ENCODE data around the gene CIAO2B. TPM values are rescaled to one million over a fixed set of nuclear protein-coding genes. Genes with fewer than 3 reads are reported as not detected.

CIAO2B gene
- total RNA-seq, 1 donor from 2014 or later, result 61.3 TPM

DNA sequence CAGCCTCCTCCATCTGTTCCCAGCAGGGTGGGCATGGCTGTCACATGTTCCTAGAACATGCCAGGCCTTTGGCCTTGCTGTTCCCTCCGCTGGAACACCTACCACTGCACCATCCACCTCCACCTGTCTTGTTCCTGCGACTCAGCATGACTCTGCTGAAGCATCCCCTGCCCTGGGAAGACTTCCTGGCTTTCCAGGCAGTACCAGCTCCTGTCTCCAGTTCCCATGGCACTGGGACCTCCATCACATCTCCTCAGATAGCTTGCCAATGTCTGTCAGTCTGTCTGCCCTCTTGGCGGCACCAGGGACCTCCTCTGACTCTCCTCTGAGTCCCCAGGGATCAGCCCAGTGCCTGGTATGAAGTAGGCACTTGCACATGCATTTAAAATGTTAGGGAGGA, 38.2 kb downstream of the CIAO2B start:
- Mint-ChIP-seq H3K4me1 (ENCODE audit: low read depth) (peaks cover 33% of the 10 kb centered on the region), H3K4me3 (ENCODE audit: unreplicated experiment) (no peak overlapping the region), H3K27ac (ENCODE audit: unreplicated experiment) (no peak overlapping the region), H3K9me3 (ENCODE audit: low read depth) (no peaks in the 10 kb centered on the region), H3K36me3 (ENCODE audit: low read depth) (peaks cover 4% of the 10 kb centered on the region), H3K27me3 (ENCODE audit: low read depth) (no peaks in the 10 kb centered on the region)
- no peak for DNase-seq (ENCODE audit: low spot score)
- TF ChIP-seq, protein P1, sequence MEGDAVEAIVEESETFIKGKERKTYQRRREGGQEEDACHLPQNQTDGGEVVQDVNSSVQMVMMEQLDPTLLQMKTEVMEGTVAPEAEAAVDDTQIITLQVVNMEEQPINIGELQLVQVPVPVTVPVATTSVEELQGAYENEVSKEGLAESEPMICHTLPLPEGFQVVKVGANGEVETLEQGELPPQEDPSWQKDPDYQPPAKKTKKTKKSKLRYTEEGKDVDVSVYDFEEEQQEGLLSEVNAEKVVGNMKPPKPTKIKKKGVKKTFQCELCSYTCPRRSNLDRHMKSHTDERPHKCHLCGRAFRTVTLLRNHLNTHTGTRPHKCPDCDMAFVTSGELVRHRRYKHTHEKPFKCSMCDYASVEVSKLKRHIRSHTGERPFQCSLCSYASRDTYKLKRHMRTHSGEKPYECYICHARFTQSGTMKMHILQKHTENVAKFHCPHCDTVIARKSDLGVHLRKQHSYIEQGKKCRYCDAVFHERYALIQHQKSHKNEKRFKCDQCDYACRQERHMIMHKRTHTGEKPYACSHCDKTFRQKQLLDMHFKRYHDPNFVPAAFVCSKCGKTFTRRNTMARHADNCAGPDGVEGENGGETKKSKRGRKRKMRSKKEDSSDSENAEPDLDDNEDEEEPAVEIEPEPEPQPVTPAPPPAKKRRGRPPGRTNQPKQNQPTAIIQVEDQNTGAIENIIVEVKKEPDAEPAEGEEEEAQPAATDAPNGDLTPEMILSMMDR (IDR thresholded peaks at IDR 0.05), result no peak

DNA sequence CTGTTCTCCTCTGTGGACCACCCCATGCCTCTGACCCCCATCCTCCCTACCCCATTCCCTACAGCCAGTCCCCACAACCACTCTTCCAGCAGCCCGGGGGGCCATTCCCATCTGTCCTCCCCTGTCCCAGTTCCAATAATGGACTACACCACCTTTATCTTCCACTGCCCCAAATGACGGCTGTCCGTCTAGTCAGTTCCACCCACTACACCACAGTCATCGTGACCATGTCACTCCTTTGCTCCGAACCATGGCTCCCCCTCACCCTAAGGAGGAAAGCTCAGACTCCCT, 38.6 kb downstream of the CIAO2B start:
- peak; percentile 57 for DNase-seq (ENCODE audit: low spot score)
- no peaks in the 10 kb centered on the region for H3K9me3 Mint-ChIP-seq (ENCODE audit: low read depth)
- TF ChIP-seq, protein P1 (IDR thresholded peaks at IDR 0.05), result no peak
- H3K4me3 Mint-ChIP-seq (ENCODE audit: unreplicated experiment), result no peak overlapping the region
- H3K4me1 Mint-ChIP-seq (ENCODE audit: low read depth), result peaks cover 29% of the 10 kb centered on the region
- H3K27me3 Mint-ChIP-seq (ENCODE audit: low read depth), result no peaks in the 10 kb centered on the region
- no peak overlapping the region for H3K27ac Mint-ChIP-seq (ENCODE audit: unreplicated experiment)
- H3K36me3 Mint-ChIP-seq (ENCODE audit: low read depth), result peaks cover 4% of the 10 kb centered on the region

DNA sequence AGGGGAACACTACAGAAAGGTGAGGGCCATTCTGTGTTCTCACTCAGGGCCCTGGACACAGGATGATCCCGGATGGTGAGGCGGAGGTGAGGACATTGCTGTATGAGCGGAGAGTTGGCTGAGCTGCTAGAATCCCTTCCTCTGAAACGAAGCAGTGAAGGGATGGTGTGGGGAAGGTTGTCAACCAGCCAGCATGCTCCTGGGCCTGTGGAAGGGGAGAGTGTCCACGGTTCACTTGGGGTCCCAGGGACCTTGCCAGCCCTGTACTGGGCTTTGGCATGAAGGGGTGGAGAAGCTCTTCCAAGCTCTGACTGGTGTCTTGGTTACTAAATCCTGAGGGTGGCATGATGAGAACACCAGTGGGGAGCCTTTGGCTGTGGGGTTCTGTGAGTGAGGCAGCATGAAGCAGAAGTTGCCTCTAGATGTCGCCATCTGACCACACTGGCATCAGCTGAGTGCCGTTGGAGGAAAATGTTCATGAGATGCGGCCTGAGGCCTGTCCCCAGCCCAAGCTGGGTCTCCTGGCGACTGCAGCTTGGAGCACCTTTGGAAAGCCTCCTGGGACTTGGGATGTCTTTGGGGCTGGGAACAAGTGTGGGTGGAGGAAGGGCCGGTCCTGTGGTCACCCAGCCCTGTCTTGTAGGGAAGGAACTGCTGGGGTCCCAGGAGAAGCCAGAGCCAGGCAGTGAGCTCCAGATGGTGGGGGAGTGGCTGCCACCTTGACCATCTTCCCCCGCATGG, 39.1 kb downstream of the CIAO2B start:
- peaks cover 25% of the 10 kb centered on the region for H3K4me1 Mint-ChIP-seq (ENCODE audit: low read depth)
- H3K4me3 Mint-ChIP-seq (ENCODE audit: unreplicated experiment), result no peak overlapping the region
- H3K9me3 Mint-ChIP-seq (ENCODE audit: low read depth), result no peaks in the 10 kb centered on the region
- DNase-seq (ENCODE audit: low spot score), result no peak
- H3K27ac Mint-ChIP-seq (ENCODE audit: unreplicated experiment), result no peak overlapping the region
- TF ChIP-seq, protein P1 (IDR thresholded peaks at IDR 0.05), result peak; percentile 92
- H3K27me3 Mint-ChIP-seq (ENCODE audit: low read depth), result no peaks in the 10 kb centered on the region
- H3K36me3 Mint-ChIP-seq (ENCODE audit: low read depth), result peaks cover 4% of the 10 kb centered on the region

DNA sequence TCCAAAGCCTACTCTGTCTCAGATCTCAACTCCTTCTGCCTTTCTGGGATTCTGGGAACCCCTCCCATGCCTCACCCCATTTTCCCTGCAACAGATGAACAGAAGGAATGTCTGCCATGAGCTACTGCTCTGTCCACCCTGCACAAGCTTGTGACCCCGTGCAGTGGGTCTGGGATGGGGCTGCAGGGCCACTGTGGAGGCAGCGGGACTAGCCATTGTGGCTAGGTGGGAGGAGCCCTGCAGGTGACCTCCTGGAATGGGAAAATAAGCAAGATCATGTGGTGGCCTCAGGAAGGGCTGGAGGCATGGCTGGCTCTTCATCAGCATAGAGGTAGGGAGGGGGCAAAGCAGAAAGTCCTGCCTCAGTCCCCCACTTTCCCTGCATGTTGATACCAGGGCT, 40.1 kb downstream of the CIAO2B start:
- peaks cover 4% of the 10 kb centered on the region for H3K36me3 Mint-ChIP-seq (ENCODE audit: low read depth)
- H3K4me3 Mint-ChIP-seq (ENCODE audit: unreplicated experiment), result no peak overlapping the region
- no peaks in the 10 kb centered on the region for H3K27me3 Mint-ChIP-seq (ENCODE audit: low read depth)
- peaks cover 15% of the 10 kb centered on the region for H3K4me1 Mint-ChIP-seq (ENCODE audit: low read depth)
- H3K27ac Mint-ChIP-seq (ENCODE audit: unreplicated experiment), result no peak overlapping the region
- TF ChIP-seq, protein P1 (IDR thresholded peaks at IDR 0.05), result no peak
- H3K9me3 Mint-ChIP-seq (ENCODE audit: low read depth), result no peaks in the 10 kb centered on the region
- peak; percentile 53 for DNase-seq (ENCODE audit: low spot score)

DNA sequence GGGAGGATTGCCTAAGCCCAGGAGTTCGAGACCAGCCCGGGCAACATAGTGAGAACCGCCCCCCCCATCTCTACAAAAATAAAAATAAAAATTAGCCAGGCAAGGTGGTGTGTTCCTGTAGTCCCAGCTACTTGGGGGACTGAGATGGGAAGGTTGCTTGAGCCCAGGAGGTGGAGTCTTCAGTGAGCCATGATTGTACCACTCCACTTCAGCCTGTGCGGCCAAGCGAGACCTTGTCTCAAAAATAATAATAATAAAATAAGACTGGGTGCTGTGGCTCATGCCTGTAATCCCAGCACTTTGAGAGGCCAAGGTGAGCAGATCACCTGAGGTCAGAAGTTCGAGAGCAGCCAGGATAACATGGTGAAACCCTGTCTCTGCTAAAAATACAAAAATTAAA, 42.4 kb downstream of the CIAO2B start:
- H3K9me3 Mint-ChIP-seq (ENCODE audit: low read depth), result no peaks in the 10 kb centered on the region
- H3K4me3 Mint-ChIP-seq (ENCODE audit: unreplicated experiment), result no peak overlapping the region
- H3K27me3 Mint-ChIP-seq (ENCODE audit: low read depth), result no peaks in the 10 kb centered on the region
- TF ChIP-seq, protein P1 (IDR thresholded peaks at IDR 0.05), result no peak
- peaks cover 4% of the 10 kb centered on the region for H3K36me3 Mint-ChIP-seq (ENCODE audit: low read depth)
- peaks cover 10% of the 10 kb centered on the region for H3K4me1 Mint-ChIP-seq (ENCODE audit: low read depth)
- no peak overlapping the region for H3K27ac Mint-ChIP-seq (ENCODE audit: unreplicated experiment)
- no peak for DNase-seq (ENCODE audit: low spot score)

All from chondrocyte (in vitro differentiated cells).